ENCODE measurements around the gene PPM1H.

- TF ChIP-seq CTCF (IDR thresholded peaks at IDR 0.05) (no peak), POLR2A (IDR thresholded peaks at IDR 0.05) (no peak)
These were observed 3.5 kb downstream of the PPM1H start for GRCh38 chr12:62931477-62931876.
